NK-92 treated with Interleukin-12 subunit alpha and Interleukin-12 subunit beta, amount 100 ng/mL, for 24 hours (cell line): ENCODE data around the gene CCDC138.

Experiments used
- DNase-seq: peaks from one replicate; lab custom pipeline; 2025; lab: John Stamatoyannopoulos, UW

CCDC138 gene

GRCh38 chr2:108918941-108919341 lies 132.4 kb downstream of the CCDC138 start:
- DNase-seq, result no peak

- no peak for DNase-seq
Measured at GRCh38 chr2:108919571-108920373, 133.2 kb downstream of the CCDC138 start.

GRCh38 chr2:108920686-108921085 lies 134.1 kb downstream of the CCDC138 start:
- DNase-seq, result no peak

GRCh38 chr2:108921096-108922030 lies 134.8 kb downstream of the CCDC138 start:
- no peak for DNase-seq

GRCh38 chr2:108922141-108922915 lies 135.8 kb downstream of the CCDC138 start:
- no peak for DNase-seq

- no peak for DNase-seq
Measured at GRCh38 chr2:108923019-108923700, 136.6 kb downstream of the CCDC138 start.

GRCh38 chr2:108923736-108924579 lies 137.4 kb downstream of the CCDC138 start:
- no peak for DNase-seq

GRCh38 chr2:108924580-108925251 lies 138.1 kb downstream of the CCDC138 start:
- DNase-seq, result no peak

GRCh38 chr2:108925286-108925685 lies 138.7 kb downstream of the CCDC138 start:
- DNase-seq, result no peak

GRCh38 chr2:108925735-108926134 lies 139.2 kb downstream of the CCDC138 start:
- DNase-seq, result no peak
